Measurements from ENCODE around the gene SARNP.

Gene SARNP

DNA sequence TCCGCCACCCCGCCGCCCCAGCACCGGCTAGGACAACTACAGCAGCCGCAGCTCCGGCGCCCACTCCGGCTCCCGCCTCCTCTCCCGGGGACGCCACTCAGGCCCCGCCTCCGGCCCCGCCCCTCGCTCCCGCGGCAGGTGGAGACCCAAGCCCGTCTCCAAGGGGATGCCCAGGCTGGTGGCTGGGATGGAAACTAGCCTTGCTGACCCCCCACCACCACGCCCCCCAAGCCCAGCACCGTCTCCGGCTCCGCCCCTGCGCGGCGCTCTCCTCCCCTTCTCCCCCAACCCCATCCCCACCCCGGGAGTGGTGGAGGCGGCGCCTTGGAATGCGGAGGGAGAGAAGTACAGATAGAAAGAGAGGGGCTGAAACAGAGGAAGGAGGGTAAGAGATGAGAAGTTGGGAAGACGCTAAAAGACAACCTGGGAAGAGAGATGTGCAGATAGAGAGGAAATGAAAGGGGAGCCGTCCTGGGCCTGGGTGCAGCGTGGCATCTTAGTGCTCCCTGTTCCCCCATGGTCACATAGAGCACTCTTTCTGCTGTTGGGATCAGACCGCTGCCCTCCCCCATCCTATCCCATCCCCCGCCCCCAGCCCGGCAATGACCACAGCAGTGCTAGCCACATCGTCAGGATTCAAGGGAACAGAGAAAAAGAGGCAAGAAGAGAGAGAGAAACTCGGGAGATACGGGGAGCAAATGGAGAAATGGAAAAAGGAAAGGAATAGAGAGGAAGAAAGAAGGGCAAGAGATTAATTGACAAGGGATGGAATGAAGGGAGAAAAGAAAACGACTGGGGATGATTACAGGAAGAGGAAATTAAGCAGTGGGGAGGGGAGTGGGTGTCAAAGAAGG lies 109.5 kb downstream of the SARNP start, which contains the start of gene ITGA7:
TSS of gene ITGA7 (minus strand) at position 64 of the 854 bp plus-strand sequence. CDS start 222 bp downstream, outside the sequence.
- no peaks in the 10 kb centered on the region for H3K9me3 ChIP-seq (ENCODE audit: control insufficient read depth, low read depth, low read length)
- no peaks in the 10 kb centered on the region for H3K36me3 ChIP-seq (ENCODE audit: control insufficient read depth, low read depth, low read length)
- H3K27ac ChIP-seq (ENCODE audit: low read length): no peak within 1 kb of the TSS
- peaks cover 13% of the 10 kb centered on the region for H3K4me1 ChIP-seq (ENCODE audit: control insufficient read depth, low read depth, low read length)
- H3K9ac ChIP-seq (ENCODE audit: low read length): peak within 1 kb of the TSS; percentile 41
- H3K27me3 ChIP-seq (ENCODE audit: control insufficient read depth, insufficient read depth, low read length): peaks cover 8% of the 10 kb centered on the region
- H3K4me3 ChIP-seq (ENCODE audit: low read length): peak within 1 kb of the TSS; percentile 77

Data from iPS-18a (cell line).